ENCODE results near the gene SELENON. TPM values are rescaled to one million over a fixed set of nuclear protein-coding genes. Genes with fewer than 3 reads are reported as not detected.

The SELENON gene
- total and polyA plus RNA-seq, 10 of the 15 experiments (the other 5 are each of a cell fraction or from before 2014, with no cell fraction given), result 0.07 to 5.1 (median 0.80) TPM

DNA sequence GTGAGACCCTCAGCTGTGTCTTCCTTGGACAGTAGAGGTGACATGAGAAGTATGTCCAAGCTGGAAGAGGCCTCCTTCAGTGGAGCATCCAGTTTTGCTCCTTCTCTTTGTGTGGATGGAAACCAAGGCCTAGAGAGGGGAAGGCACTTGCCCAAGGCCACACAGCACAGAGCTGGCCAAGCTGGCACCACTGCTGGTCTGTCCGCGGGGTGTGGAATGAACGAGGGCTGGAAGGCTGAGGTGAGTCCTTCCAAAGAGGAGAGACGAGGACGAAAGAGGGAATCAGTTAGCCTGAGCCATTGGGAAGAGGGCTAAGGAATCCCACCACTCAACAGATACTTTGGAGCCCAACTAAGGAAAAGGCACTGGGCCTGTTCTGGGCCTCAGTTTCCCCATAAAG is 27.8 kb upstream of the SELENON start:
- in situ Hi-C loops (cut with MboI) (no loop called here), intact Hi-C loops (cut with micrococcal nuclease; ENCODE audit: unreplicated experiment) (no loop called here)
- 81% methylated on average over 5 of the region's 5 CpGs for WGBS (ENCODE audit: insufficient coverage, insufficient replicate concordance, low lambda C conversion rate, missing lambda C conversion rate)
- FAIRE-seq (no peak), DNase-seq (ENCODE audit: low read depth, low spot score) (no peak), ATAC-seq (no peak)
- no peak overlapping the region for H3K9ac ChIP-seq (ENCODE audit: control insufficient read depth, insufficient read depth, low read length)
- no peak overlapping the region for H3K4me2 ChIP-seq (ENCODE audit: control insufficient read depth, insufficient read depth)
- RAD21 ChIA-PET (ENCODE audit: unreplicated experiment), result no interaction called here
- H3K4me1 ChIP-seq (ENCODE audit: control insufficient read depth, insufficient read depth, low read length), result peaks cover 13% of the 10 kb centered on the region
- POLR2A ChIA-PET, result no interaction called here
- H3K79me2 ChIP-seq (ENCODE audit: control insufficient read depth, insufficient read depth, low read length), result no peaks in the 10 kb centered on the region
- no peaks in the 10 kb centered on the region for H4K20me1 ChIP-seq (ENCODE audit: control insufficient read depth, insufficient read depth)
- H3K4me3 ChIP-seq, result no peak overlapping the region
- no peaks in the 10 kb centered on the region for H3K9me3 ChIP-seq (replicated peaks; ENCODE audit: control insufficient read depth, insufficient read depth, low read length)
- no peaks in the 10 kb centered on the region for H3K36me3 ChIP-seq (ENCODE audit: control insufficient read depth in 2 of 2, insufficient read depth in 2 of 2, low read length in 1 of 2)
- CTCF ChIA-PET, result no interaction called here
- H3K27me3 ChIP-seq (replicated peaks in 1 of 2; ENCODE audit: control insufficient read depth in 2 of 2, insufficient read depth in 2 of 2, low read length in 1 of 2), result peaks cover 2 to 5% of the 10 kb centered on the region in 2 experiments; a peak in 1 of 4 replicates
- H3K27ac ChIP-seq (ENCODE audit: control insufficient read depth, insufficient read depth), result no peak overlapping the region
- no TSS peak for BruUV-seq (replicated peaks)
- SMC1A ChIA-PET (ENCODE audit: uncharacterized antibody, unreplicated experiment), result no interaction called here
- TF ChIP-seq PML (IDR thresholded peaks at IDR 0.05; ENCODE audit: low read length), result no peak
- no peak for TF ChIP-seq NFYB (IDR thresholded peaks at IDR 0.05; ENCODE audit: insufficient read depth, low read depth, low read length)
- no peak for TF ChIP-seq REST (IDR thresholded peaks at IDR 0.05; ENCODE audit: low read depth, low read length)
- TF ChIP-seq, protein P1, sequence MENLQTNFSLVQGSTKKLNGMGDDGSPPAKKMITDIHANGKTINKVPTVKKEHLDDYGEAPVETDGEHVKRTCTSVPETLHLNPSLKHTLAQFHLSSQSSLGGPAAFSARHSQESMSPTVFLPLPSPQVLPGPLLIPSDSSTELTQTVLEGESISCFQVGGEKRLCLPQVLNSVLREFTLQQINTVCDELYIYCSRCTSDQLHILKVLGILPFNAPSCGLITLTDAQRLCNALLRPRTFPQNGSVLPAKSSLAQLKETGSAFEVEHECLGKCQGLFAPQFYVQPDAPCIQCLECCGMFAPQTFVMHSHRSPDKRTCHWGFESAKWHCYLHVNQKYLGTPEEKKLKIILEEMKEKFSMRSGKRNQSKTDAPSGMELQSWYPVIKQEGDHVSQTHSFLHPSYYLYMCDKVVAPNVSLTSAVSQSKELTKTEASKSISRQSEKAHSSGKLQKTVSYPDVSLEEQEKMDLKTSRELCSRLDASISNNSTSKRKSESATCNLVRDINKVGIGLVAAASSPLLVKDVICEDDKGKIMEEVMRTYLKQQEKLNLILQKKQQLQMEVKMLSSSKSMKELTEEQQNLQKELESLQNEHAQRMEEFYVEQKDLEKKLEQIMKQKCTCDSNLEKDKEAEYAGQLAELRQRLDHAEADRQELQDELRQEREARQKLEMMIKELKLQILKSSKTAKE (IDR thresholded peaks at IDR 0.05; ENCODE audit: low read depth, poor library complexity, severe bottlenecking), result no peak
- TF ChIP-seq EGR1 (IDR thresholded peaks at IDR 0.05; ENCODE audit: borderline replicate concordance in 1 of 2, low read depth in 2 of 2, low read length in 2 of 2), result no peak
- no peak for TF ChIP-seq RELB (IDR thresholded peaks at IDR 0.05; ENCODE audit: low read depth)
- H2AFZ ChIP-seq (ENCODE audit: control insufficient read depth, low read depth, low read length), result no peak overlapping the region

All from GM12878 (cell line).